Activated T-cell treated with anti-CD3 and anti-CD28 coated beads for 48 hours (primary cell): ENCODE data around the gene ARCN1.
A peak's percentile ranks its signal among the peaks of the same experiment; 100 is the strongest.

ENCODE experiments used
- DNase-seq: peaks from one replicate; pipeline ENCODE4 v3.0.0-alpha.2; 2020; ENCODE audit warnings: low read depth

The ARCN1 gene

DNA sequence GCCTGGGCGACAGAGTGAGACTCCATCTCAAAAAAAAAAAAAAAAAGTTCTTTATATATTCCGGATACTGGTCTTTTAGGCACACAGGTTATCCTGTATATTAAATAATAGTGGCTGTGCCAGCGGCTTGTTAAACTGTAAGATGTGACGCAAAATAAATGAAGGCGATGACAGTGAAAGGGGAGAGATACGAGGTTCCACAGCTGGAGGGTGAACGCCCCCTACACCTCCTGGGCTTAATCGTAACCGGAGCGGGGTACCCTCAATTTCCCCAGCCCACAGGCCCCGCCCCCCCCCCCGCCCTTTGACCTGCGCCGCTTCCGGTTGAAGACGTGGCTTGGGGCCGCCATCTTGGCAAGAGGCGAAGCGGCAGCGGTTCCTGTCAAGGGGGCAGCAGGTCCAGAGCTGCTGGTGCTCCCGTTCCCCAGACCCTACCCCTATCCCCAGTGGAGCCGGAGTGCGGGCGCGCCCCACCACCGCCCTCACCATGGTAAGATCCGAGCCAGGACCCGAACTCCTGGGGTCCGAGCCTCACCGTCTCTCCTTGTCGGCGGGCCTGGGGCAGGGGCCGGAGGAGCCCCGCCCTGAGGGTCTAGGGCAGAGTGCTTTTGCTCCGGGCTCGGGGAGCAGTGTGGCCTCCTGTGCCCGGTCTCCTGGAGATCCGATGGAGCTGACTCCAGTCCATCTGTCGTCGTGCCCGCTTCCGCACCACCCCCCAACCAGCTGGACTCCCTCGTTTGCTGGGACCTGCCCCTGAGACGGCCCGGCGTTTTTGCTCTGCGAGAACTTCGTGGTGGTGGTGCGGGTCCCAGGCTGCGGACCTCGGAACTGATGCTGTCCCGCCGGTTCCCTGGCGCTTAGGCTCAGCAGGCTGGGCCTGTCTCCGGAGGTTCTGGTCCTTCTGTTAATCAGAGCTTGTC lies at the start of gene ARCN1:
ARCN1 (plus strand) TSS at position 349 of the 920 bp plus-strand sequence; CDS start at position 488, 139 bp downstream.
- peak; percentile 72 for DNase-seq

DNA sequence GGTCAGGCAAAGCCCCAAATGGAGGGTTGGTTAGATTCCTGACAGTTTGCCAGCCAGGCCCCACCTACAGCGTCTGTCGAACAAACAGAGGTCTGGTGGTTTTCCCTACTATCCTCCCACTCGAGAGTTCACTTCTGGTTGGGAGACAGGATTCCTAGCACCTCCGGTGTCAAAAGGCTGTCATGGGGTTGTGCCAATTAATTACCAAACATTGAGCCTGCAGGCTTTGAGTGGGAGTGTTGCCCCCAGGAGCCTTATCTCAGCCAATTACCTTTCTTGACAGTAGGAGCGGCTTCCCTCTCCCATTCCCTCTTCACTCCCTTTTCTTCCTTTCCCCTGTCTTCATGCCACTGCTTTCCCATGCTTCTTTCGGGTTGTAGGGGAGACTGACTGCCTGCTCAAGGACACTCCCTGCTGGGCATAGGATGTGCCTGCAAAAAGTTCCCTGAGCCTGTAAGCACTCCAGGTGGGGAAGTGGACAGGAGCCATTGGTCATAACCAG lies 49.6 kb upstream of the ARCN1 start:
- no peak for DNase-seq

GRCh38 chr11:118524356-118524755 lies 47.9 kb upstream of the ARCN1 start:
- DNase-seq: no peak

DNA sequence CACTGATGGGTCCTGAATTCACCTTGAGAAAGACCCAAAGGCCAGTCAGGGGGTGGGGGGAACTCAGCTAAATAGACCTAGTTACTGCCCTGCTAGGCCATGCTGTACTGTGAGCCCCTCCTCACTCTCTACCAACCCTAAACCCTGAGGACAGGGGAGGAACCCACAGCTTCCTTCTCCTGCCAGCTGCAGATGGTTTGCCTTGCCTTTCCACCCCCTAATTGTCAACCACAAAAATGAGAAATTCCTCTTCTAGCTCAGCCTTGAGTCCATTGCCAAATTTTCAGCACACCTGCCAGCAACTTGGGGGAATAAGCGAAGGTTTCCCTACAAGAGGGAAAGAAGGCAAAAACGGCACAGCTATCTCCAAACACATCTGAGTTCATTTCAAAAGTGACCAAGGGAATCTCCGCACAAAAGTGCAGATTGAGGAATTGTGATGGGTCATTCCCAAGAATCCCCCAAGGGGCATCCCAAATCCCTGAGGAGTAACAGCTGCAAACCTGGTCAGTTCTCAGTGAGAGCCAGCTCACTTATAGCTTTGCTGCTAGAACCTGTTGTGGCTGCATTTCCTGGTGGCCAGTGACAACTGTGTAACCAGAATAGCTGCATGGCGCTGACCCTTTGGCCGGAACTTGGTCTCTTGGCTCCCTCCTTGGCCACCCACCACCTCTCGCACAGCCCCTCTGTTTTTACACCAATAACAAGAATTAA lies 47.3 kb upstream of the ARCN1 start:
- no peak for DNase-seq

DNA sequence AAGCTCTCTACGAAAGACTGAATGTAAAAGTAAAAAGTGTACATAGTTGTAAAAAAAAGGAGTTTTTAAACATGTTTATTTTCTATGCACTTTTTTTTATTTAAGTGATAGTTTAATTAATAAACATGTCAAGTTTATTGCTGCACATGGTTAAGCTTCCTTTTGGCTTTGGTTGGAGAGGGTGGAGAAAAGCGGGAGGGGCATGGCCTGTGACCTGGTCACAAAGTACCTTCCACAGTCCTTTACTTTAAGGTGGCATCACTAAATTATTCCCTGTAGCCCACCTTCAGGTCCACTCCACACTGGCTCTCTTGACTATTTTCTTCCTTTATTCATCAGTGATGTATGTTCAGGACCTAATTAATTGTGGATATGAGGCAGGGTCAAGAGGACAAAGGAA lies 45.5 kb upstream of the ARCN1 start:
- no peak for DNase-seq

- no peak for DNase-seq
Observed at GRCh38 chr11:118527109-118527508, 45.1 kb upstream of the ARCN1 start, which contains the start of gene TTC36. Gene TTC36 (plus strand): TSS chr11:118527474. CDS start chr11:118527495, 21 bp downstream.

GRCh38 chr11:118528511-118528910 lies 43.7 kb upstream of the ARCN1 start:
- DNase-seq: no peak

- no peak for DNase-seq
Observed at GRCh38 chr11:118529584-118530175, 42.5 kb upstream of the ARCN1 start.

GRCh38 chr11:118530180-118530682 lies 42.0 kb upstream of the ARCN1 start:
- DNase-seq: no peak

- peak; percentile 72 for DNase-seq
Observed at GRCh38 chr11:118530683-118531596, 41.3 kb upstream of the ARCN1 start, which contains the start of gene TMEM25. Gene TMEM25 (plus strand): TSS chr11:118531192. CDS start chr11:118531802, 610 bp downstream.

DNA sequence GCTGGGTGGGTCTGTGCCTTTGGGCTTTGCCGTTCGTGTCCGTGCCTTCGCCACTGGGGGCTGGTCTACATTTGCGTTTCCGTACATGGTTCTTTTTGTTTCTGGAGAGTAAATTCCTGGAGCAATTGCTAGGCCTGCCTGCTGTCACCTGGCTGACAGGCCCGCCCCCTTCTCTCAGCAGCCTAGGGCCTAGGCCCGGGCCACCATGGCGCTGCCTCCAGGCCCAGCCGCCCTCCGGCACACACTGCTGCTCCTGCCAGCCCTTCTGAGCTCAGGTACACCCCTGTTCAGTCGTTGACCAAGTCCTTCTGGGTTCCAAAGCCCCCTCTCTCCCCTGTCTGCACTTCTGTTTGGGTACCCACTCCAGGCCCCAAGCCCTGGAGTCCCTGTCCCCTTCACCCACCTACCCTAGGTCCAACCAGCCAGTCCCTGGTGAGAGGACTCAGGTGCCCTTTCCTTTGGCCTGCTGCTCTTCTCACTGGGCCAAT lies 40.6 kb upstream of the ARCN1 start:
- DNase-seq: peak; percentile 6

- no peak for DNase-seq
Observed at GRCh38 chr11:118532091-118532490, 40.1 kb upstream of the ARCN1 start.

DNA sequence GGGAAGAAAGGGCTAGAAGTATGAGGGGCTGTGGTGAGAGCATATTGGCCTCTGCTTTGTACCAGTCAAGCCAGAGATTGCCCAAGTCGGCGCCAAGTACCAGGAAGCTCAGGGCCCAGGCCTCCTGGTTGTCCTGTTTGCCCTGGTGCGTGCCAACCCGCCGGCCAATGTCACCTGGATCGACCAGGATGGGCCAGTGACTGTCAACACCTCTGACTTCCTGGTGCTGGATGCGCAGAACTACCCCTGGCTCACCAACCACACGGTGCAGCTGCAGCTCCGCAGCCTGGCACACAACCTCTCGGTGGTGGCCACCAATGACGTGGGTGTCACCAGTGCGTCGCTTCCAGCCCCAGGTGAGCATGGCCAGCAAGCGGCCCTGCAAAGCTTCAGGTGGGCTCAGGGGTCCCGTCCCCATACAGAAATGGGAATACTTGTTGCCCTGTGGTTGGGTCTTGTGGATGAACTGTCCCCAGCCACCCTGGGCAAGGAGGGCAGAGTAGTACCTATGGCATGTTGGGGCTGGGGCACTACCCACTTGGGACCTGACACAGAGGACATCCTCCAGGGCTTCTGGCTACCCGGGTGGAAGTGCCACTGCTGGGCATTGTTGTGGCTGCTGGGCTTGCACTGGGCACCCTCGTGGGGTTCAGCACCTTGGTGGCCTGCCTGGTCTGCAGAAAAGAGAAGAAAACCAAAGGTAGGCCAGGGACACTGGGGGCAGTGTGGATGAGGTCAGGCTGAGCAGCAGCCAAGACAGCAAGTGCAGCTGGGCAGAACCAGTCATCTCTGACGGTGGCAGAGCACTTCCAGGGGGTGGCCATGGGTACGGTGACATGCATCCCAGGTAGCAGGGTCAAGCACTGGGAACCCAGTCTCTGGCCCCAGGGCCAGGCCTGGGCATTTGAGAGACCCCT lies 39.1 kb upstream of the ARCN1 start:
- DNase-seq: no peak

DNA sequence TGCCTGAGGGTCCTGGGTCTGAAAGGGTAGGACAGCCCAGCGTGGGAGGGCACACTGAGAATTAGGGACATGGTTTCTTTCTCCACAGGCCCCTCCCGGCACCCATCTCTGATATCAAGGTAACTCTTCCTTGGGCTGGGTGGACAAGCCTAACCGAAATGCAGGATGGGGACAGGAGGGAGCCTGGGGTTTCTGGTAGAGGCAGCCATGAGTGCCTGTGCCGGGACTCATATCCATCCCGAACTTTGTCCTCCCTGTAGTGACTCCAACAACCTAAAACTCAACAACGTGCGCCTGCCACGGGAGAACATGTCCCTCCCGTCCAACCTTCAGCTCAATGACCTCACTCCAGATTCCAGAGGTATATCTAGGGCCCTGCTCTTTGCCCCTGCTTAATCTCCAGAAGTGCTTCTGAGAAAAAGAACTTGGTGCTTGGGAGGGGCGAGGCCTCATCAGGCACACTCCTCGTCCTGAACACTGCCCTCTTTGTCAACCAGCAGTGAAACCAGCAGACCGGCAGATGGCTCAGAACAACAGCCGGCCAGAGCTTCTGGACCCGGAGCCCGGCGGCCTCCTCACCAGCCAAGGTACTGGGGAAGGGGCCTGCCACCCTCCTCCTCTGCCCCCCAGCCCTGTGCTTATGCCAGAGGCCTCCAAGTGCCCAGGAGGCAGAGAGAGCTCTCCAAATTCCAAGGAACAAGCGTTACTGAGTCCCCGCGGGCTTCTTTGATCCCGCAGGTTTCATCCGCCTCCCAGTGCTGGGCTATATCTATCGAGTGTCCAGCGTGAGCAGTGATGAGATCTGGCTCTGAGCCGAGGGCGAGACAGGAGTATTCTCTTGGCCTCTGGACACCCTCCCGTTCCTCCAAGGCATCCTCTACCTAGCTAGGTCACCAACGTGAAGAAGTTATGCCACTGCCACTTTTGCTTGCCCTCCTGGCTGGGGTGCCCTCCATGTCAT lies 38.2 kb upstream of the ARCN1 start:
- no peak for DNase-seq

DNA sequence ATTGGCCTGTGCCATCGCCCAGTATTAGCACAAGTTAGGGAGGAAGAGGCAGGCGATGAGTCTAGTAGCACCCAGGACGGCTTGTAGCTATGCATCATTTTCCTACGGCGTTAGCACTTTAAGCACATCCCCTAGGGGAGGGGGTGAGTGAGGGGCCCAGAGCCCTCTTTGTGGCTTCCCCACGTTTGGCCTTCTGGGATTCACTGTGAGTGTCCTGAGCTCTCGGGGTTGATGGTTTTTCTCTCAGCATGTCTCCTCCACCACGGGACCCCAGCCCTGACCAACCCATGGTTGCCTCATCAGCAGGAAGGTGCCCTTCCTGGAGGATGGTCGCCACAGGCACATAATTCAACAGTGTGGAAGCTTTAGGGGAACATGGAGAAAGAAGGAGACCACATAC lies 36.9 kb upstream of the ARCN1 start:
- DNase-seq: no peak

DNA sequence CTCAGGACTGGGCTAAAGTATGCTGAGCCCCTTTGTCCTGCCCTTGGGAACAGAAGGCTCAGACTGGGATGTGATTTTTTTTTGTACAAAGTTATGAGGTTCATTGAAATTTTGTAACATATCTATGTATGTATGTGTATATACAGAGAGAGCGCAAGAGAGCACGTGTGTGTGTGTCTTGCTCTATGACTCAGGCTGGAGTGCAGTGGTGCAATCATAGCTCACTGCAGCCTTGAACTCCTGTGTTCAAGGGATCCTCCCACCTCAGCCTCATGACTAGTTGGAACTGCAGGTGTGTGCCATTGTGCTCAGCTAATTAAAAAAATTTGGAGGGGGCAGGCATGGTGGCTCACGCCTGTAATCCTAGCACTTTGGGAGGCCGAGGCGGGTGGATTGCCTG lies 35.5 kb upstream of the ARCN1 start:
- no peak for DNase-seq

GRCh38 chr11:118537409-118537980 lies 34.7 kb upstream of the ARCN1 start:
- DNase-seq: no peak

GRCh38 chr11:118544010-118544646 lies 28.1 kb upstream of the ARCN1 start:
- DNase-seq: no peak
